ENCODE data around the gene RRN3. TPM values are rescaled to one million over a fixed set of nuclear protein-coding genes. Genes with fewer than 3 reads are reported as not detected.

RRN3 gene
- total RNA-seq, result 20.7 and 25.8 TPM in 2 replicates

GRCh38 chr16:15093955-15094827 lies at the start of gene RRN3:
RRN3 (minus strand) TSS chr16:15094272; CDS start chr16:15094233, 39 bp downstream.

Other genes with a start within 250 kb of the RRN3 start
- gene NPIPA1, start 156.8 kb downstream of the RRN3 start, total RNA-seq, result 57.4 and 67.6 TPM in 2 replicates
- 50.5 and 68.9 TPM in 2 replicates for gene PDXDC1, start 119.2 kb downstream of the RRN3 start, total RNA-seq
- gene NTAN1, start 38.2 kb downstream of the RRN3 start, total RNA-seq, result 49.5 and 67.4 TPM in 2 replicates